ENCODE results near the gene CARNS1. TPM values are rescaled to one million over a fixed set of nuclear protein-coding genes. Genes with fewer than 3 reads are reported as not detected.

The CARNS1 gene
- total and polyA plus RNA-seq, 2 of the 8 experiments (the other 6 are each of a cell fraction or from before 2014, with no cell fraction given) = 0.82 to 1.1 TPM

GRCh38 chr11:67371189-67371910 lies 44.1 kb upstream of the CARNS1 start:
- peaks cover 0 to 38% (median 34%) of the 10 kb centered on the region in 4 experiments; a peak in 6 of 7 replicates for H3K4me1 ChIP-seq (replicated peaks in 1 of 4; ENCODE audit: control insufficient read depth in 3 of 4, insufficient read depth in 4 of 4, low read length in 3 of 4)
- no peak overlapping the region; the same call in 1 of the 2 replicates for H4K8ac ChIP-seq (ENCODE audit: extremely low read depth, insufficient read depth, low read length)
- H3K27me3 ChIP-seq (replicated peaks in 1 of 4; ENCODE audit: control insufficient read depth in 3 of 4, extremely low read depth in 1 of 4, insufficient read depth in 3 of 4, low read length in 3 of 4) = peaks cover 2 to 54% (median 43%) of the 10 kb centered on the region in 4 experiments
- H3K9me3 ChIP-seq (ENCODE audit: insufficient read depth in 2 of 2, low read depth in 1 of 2, low read length in 1 of 2) = no peaks in the 10 kb centered on the region
- ChIA-PET POLR2A (ENCODE audit: partially characterized antibody) (interaction anchor here (0.6 to 2.1 kb wide), 16 partner anchors 9 to 259 kb away, joined by 3 to 11 read pairs (median 4); partner anchors contain the start of genes PITPNM1, POLD4, RAD9A and TMEM134), CTCF (ENCODE audit: partially characterized antibody) (interaction anchor here (0.7 to 34.8 kb wide), 12 partner anchors 8 to 986 kb away, joined by 3 to 1305 read pairs (median 9); partner anchors contain the start of genes POLD4, PPP1CA and RAD9A)
- H3K36me3 ChIP-seq (ENCODE audit: control insufficient read depth in 2 of 4, insufficient read depth in 4 of 4, low read length in 3 of 4) = no peaks in the 10 kb centered on the region
- H3K4me3 ChIP-seq (ENCODE audit: extremely low read depth in 1 of 4, insufficient read depth in 2 of 4, low read depth in 3 of 4, low read length in 4 of 4) = peak overlapping the region in 2 of 4 experiments; percentile 52 to 77; a peak in 5 of 8 replicates
- no peak overlapping the region for H3K9ac ChIP-seq (replicated peaks in 1 of 4; ENCODE audit: extremely low read depth in 1 of 4, low read depth in 3 of 4, low read length in 3 of 4)
- no peaks in the 10 kb centered on the region for H3K79me2 ChIP-seq (ENCODE audit: control insufficient read depth in 1 of 2, insufficient read depth in 2 of 2, low read length in 2 of 2)
- no peak overlapping the region for H2AFZ ChIP-seq (ENCODE audit: low read length)
- H3K4ac ChIP-seq (replicated peaks; ENCODE audit: insufficient read length, low read depth, low read length) = no peak overlapping the region
- H3K56ac ChIP-seq (replicated peaks; ENCODE audit: insufficient read length, low read depth, low read length) = no peak overlapping the region
- no peak overlapping the region for H2BK120ac ChIP-seq (replicated peaks; ENCODE audit: low read depth, low read length)
- 0 out of 2 replicates have a peak overlapping the region, but pooled peaks have one; percentile 42 for H2AK5ac ChIP-seq (ENCODE audit: low read depth, low read length)
- H4K5ac ChIP-seq (ENCODE audit: insufficient read length, low read depth, low read length) = no peak overlapping the region
- peaks cover 25% of the 10 kb centered on the region; the same call in 1 of the 2 replicates for H3K23me2 ChIP-seq (ENCODE audit: low read depth, low read length)
- no peaks in the 10 kb centered on the region for H3K79me1 ChIP-seq (ENCODE audit: low read depth, low read length)
- H2BK5ac ChIP-seq (ENCODE audit: low read depth, low read length) = no peak overlapping the region
- peak overlapping the region; percentile 36; the same call in 1 of the 2 replicates for H2BK15ac ChIP-seq (ENCODE audit: low read length)
- H2BK20ac ChIP-seq (ENCODE audit: low read length) = no peak overlapping the region; the same call in 1 of the 2 replicates
- FAIRE-seq (no peak), DNase-seq (ENCODE audit: low read depth in 1 of 2, low spot score in 2 of 2) (peak in 1 of 2 experiments; percentile 66)
- H3K23ac ChIP-seq (ENCODE audit: insufficient read length) = no peak overlapping the region
- 31% methylated on average over 8 of the region's 8 CpGs; no CpG with 5 or more reads in 1 of the 2 experiments for WGBS, 2 experiments (ENCODE audit: extremely low coverage in 1 of 2, insufficient coverage in 1 of 2, insufficient read length in 1 of 2, insufficient replicate concordance in 2 of 2, low coverage in 1 of 2, low lambda C conversion rate in 2 of 2, missing lambda C conversion rate in 1 of 2)
- TF ChIP-seq BCL11A (IDR thresholded peaks at IDR 0.05; ENCODE audit: low read depth in 2 of 2, low read length in 2 of 2) (no peak), CTCF (IDR thresholded peaks at IDR 0.05; ENCODE audit: control extremely low read depth in 1 of 3, insufficient read depth in 1 of 3, low read depth in 1 of 3, low read length in 3 of 3) (peak in 2 of 3 experiments; percentile 41 to 59; a peak in 2 of 4 replicates), RAD21 (IDR thresholded peaks at IDR 0.05 in 1 of 2, conservative IDR thresholded peaks at IDR 0.05 in 1 of 2; ENCODE audit: low read depth in 2 of 2, low read length in 2 of 2) (peak in 1 of 2 experiments; percentile 16; a peak in 1 of 4 replicates)
- peak overlapping the region; percentile 18; the same call in 1 of the 2 replicates for H2BK12ac ChIP-seq (ENCODE audit: low read depth, low read length)
- no peak overlapping the region for H4K91ac ChIP-seq (replicated peaks; ENCODE audit: insufficient read length, low read length)
- peak overlapping the region; percentile 28; the same call in 1 of the 2 replicates for H3K18ac ChIP-seq (ENCODE audit: extremely low read depth, low read length)
- H4K20me1 ChIP-seq (replicated peaks in 1 of 2; ENCODE audit: control insufficient read depth in 1 of 2, insufficient read depth in 2 of 2, low read length in 2 of 2) = peaks cover 0 to 3% of the 10 kb centered on the region in 2 experiments
- H3K27ac ChIP-seq (ENCODE audit: low read depth, low read length) = no peak overlapping the region
- peak overlapping the region; percentile 82 to 96 for H3K4me2 ChIP-seq (ENCODE audit: insufficient read depth in 1 of 2, low read depth in 2 of 2, low read length in 2 of 2)
- no peak overlapping the region for H3K14ac ChIP-seq (ENCODE audit: insufficient read length)
